SH-SY5Y (cell line): ENCODE data around the gene MRPS27.

Experiments used
- GATA2 ChIP-seq: IDR thresholded peaks from 2 replicates; pipeline ENCODE4 v1.6.1; 2011; ENCODE audit warnings: mild to moderate bottlenecking, low read depth, low read length
- GATA3 ChIP-seq: IDR thresholded peaks from 2 replicates; pipeline ENCODE4 v1.6.1; 2011; ENCODE audit warnings: low read depth, mild to moderate bottlenecking, low read length, moderate library complexity

Gene MRPS27

GRCh38 chr5:72319976-72320752 lies at the start of gene MRPS27, which contains the start of gene PTCD2:
MRPS27 (minus strand) TSS chr5:72320240; CDS start chr5:72320221, 19 bp downstream.
PTCD2 (plus strand) TSS chr5:72320373; CDS start chr5:72320383, 10 bp downstream.
- TF ChIP-seq GATA2 (no peak), GATA3 (no peak)

GRCh38 chr5:72369711-72370110 lies 49.7 kb upstream of the MRPS27 start:
- TF ChIP-seq GATA3 (no peak), GATA2 (no peak)

- TF ChIP-seq GATA3 (no peak), GATA2 (no peak)
Observed at GRCh38 chr5:72369301-72369700, 49.3 kb upstream of the MRPS27 start.

DNA sequence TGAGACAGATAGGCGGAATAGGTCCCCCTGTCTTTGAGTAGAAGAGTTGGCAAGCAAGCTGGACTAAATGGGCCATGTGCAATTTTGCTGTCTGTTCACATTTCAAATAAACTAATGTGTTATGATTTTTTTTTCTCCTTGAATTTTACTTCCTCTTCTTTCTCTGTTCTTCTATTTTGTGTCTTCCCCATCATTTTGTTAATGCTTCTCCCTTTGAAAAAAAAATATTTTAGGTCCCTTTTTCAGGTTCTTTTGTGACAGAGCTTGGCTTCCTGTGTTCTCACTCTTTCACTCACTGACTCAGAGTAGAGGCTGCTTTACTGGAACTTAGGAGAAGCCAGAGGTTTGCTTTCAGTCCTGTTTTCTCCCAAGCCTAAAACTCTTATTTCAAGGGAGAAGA lies 48.2 kb upstream of the MRPS27 start:
- TF ChIP-seq GATA2 (no peak), GATA3 (no peak)

- TF ChIP-seq GATA2: no peak
Observed at GRCh38 chr5:72366324-72366976, 46.4 kb upstream of the MRPS27 start.

- TF ChIP-seq GATA3 (no peak), GATA2 (no peak)
Observed at GRCh38 chr5:72364951-72365350, 44.9 kb upstream of the MRPS27 start.

DNA sequence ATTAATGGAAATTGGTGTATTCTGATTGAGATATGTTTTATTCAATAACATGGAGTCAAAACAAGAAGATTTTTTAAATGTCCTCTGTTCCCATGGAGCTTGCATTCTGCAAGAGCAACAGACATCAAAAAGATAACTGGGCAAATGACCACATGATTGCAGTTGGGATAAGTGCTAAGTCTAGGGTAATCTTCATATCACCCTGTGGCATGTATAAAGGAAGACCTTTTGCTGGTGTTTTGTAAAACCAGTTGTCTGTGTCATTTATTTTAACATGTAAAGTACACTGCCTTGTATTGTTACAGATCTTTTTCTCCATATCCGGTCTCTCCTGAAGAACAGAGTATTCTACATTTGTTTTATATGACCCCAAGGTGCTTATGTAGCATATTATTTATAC lies 44.1 kb upstream of the MRPS27 start:
- TF ChIP-seq GATA2 (no peak), GATA3 (no peak)

DNA sequence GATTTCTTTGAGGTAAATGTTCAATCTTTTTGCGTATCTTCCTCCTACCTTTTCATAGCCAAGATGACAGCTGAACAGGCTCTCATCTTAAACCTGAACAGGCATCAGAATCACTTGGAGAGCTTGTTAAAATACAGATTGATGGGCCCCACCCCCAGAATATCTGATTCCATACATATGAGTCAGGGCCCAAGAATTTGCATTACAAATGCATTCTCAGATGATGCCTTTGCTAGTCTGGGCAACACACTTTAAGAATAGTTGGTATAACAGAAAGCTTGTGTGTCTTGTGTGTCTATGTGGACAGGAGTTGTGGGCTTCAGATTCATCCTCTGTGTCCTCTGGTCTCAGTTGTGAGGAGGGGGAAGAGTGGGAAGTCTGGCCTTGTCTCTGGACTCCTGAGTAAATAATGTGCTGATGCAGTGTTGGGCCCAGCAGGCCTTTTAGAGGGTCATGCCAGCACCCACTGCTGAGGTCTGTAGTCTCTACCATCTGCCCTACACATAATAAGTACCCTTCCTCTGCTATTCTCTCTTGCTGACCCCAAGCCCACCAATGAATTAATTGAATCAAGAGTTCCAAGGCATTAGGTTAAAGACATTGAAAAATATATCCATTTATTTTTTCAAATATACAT lies 43.2 kb upstream of the MRPS27 start:
- TF ChIP-seq GATA3 (no peak), GATA2 (no peak)

- TF ChIP-seq GATA3: no peak
- TF ChIP-seq GATA2: no peak
Observed at GRCh38 chr5:72359886-72360285, 39.8 kb upstream of the MRPS27 start.

DNA sequence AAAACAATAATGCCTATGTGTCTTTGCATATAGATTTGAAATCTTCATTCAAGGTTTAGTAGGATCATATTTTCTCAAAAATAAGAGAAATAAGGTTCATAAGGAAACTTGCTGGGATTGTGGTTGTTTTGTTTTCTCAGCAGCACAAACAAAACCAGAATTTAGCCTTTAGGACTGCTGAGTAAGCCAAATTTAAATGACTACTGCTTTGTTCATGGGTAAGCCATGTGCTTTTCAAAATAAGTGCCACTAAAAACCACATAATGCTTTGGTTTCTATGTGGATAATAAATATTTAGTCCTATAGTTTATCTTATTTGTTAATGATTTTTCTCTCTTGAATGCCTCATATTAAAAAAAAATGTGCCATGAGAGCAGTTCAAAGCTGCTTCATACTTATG lies 38.9 kb upstream of the MRPS27 start:
- TF ChIP-seq GATA3: no peak
- TF ChIP-seq GATA2: no peak

GRCh38 chr5:72356361-72356760 lies 36.3 kb upstream of the MRPS27 start:
- TF ChIP-seq GATA3 (no peak), GATA2 (no peak)

DNA sequence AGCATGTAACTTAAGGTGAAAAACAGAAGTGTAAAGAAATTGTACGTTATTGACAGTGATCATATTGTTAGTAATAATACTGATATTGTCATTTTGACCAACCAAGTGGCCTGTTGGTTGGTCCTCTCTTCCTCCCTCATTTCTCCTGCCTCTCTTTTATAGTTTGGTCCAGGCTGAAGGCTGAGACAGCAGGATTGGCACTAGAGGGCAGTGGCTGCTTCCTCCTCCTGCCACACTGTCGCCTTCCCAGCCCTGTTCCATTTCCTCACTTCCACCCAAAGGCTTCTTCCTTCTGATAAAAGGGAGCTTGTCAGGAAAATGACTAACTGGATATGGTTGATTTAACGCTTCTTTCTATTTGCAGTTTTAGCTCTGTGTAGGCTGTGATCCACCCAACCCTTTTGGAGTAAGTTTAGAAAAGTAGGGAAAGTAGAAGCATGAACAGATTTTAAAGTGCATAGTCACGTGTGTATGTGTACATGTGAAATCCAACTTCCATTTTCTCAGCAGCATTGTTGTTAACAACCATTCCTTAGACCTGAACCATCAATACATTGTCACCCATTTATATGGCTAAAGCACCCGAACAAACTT lies 35.8 kb upstream of the MRPS27 start:
- TF ChIP-seq GATA2 (no peak), GATA3 (no peak)

- TF ChIP-seq GATA3 (no peak), GATA2 (no peak)
Observed at GRCh38 chr5:72353046-72353445, 33.0 kb upstream of the MRPS27 start.

DNA sequence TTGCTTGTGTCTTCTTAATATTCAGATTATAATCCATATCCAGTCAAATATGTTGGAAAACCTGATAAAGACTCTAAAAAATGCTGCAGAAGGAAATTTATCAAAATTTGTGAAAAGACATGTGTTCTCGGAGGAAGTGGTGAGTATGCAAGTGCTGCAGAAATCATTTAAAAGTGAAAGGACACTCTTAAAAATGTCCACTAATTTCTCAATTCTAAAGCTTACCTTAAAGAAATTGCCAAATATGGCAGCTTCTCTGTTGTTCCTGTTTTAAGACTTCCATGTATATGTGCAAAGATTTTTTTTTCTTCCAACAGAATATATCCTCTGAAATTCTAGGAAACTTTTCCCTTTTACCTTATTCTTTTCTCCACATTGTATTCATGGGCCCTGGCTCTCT lies 32.6 kb upstream of the MRPS27 start:
- no peak for TF ChIP-seq GATA2
- TF ChIP-seq GATA3: no peak

GRCh38 chr5:72351376-72351775 lies 31.3 kb upstream of the MRPS27 start:
- no peak for TF ChIP-seq GATA3
- no peak for TF ChIP-seq GATA2
